ENCODE measurements around the gene KCNJ5.
A peak's percentile ranks its signal among the peaks of the same experiment; 100 is the strongest.

Gene KCNJ5

GRCh38 chr11:128897826-128898225, 6.7 kb downstream of the KCNJ5 start:
- no peak for DNase-seq

GRCh38 chr11:128898580-128899344, 7.6 kb downstream of the KCNJ5 start:
- DNase-seq: no peak

- no peak for DNase-seq
These were observed 9.3 kb downstream of the KCNJ5 start for GRCh38 chr11:128900468-128900867.

- DNase-seq: no peak
These were observed 10.7 kb downstream of the KCNJ5 start for GRCh38 chr11:128901653-128902514.

GRCh38 chr11:128902515-128903066, 11.4 kb downstream of the KCNJ5 start:
- no peak for DNase-seq

GRCh38 chr11:128903248-128904061, 12.3 kb downstream of the KCNJ5 start:
- no peak for DNase-seq

- DNase-seq: no peak
These were observed 13.1 kb downstream of the KCNJ5 start for GRCh38 chr11:128904303-128904655.

- DNase-seq: no peak
These were observed 13.6 kb downstream of the KCNJ5 start for GRCh38 chr11:128904656-128905344.

- DNase-seq: peak; percentile 16
These were observed 14.4 kb downstream of the KCNJ5 start for GRCh38 chr11:128905345-128906184.

- DNase-seq: no peak
These were observed 15.3 kb downstream of the KCNJ5 start for GRCh38 chr11:128906185-128907050.

GRCh38 chr11:128907585-128907984, 16.4 kb downstream of the KCNJ5 start:
- no peak for DNase-seq

- DNase-seq: no peak
These were observed 17.5 kb downstream of the KCNJ5 start for GRCh38 chr11:128908391-128909246.

- DNase-seq: no peak
These were observed 18.4 kb downstream of the KCNJ5 start for GRCh38 chr11:128909438-128910125.

GRCh38 chr11:128910576-128910975, 19.4 kb downstream of the KCNJ5 start:
- no peak for DNase-seq

- no peak for DNase-seq
These were observed 20.1 kb downstream of the KCNJ5 start for GRCh38 chr11:128911239-128911638.

GRCh38 chr11:128911701-128912100, 20.5 kb downstream of the KCNJ5 start:
- no peak for DNase-seq

- DNase-seq: no peak
These were observed 22.6 kb downstream of the KCNJ5 start for GRCh38 chr11:128913806-128914205.
